HepG2 (cell line): ENCODE data around the gene DICER1. TPM values are rescaled to one million over a fixed set of nuclear protein-coding genes. Genes with fewer than 3 reads are reported as not detected.

ENCODE experiments used
- ATAC-seq: fragments of 200-7000 bp; cut with Tn5 transposase; 3 replicates; pipeline ENCODE4 v1.9.1; 2020; ENCODE audit warnings: mild to moderate bottlenecking, moderate library complexity
- BruUV-seq: library from RNA; stranded (reverse); fragments of 400-500 nt; replicated peaks from 2 replicates; lab custom pipeline; 2021; lab: Mats Ljungman, UMichigan
- CTCF ChIA-PET: fragments of 300-600 bp; formaldehyde crosslinking; extraction: SDS; loops from one replicate; lab custom pipeline; 2021; ENCODE audit warnings: low total read pairs, inconsistent platforms, low intra/inter-chr PET ratio; lab: Yijun Ruan, JAX
- POLR2A ChIA-PET: fragments of 350-600 bp; sonication (Branson Sonifier 250); formaldehyde crosslinking; loops from one replicate; lab custom pipeline; 2020; ENCODE audit warnings: antibody characterized with exemption, inconsistent platforms; lab: Yijun Ruan, JAX
- DNase-seq: peaks from one replicate; pipeline ENCODE4 v3.0.0-alpha.2; 2015; ENCODE audit warnings: low spot score
- FAIRE-seq: peaks from 3 replicates; lab custom pipeline; 2011; peaks lifted over from hg19 to GRCh38; lab: Jason Lieb, UNC
- H2AFZ ChIP-seq: one replicate; pipeline ENCODE4 v1.6.1; 2011; ENCODE audit warnings: low read length, inconsistent platforms
- H3K27ac ChIP-seq: fragments of 300-600 bp; 3 replicates; pipeline ENCODE4 v1.8.0; 2011; ENCODE audit warnings: mixed run types, mild to moderate bottlenecking, mixed read lengths, low read length, inconsistent platforms; ENCODE audit not compliant: insufficient read depth; ENCODE audit errors: extremely low read length
- H3K27me3 ChIP-seq, 2 experiments: fragments of 200-600 bp in 1 of 2; 2 replicates in 1 of 2; 3 replicates in 1 of 2; pipeline versions ENCODE4 v1.6.0 to v1.8.0; 2011; ENCODE audit warnings: low read length in 2 of 2, mild to moderate bottlenecking in 2 of 2, moderate library complexity in 2 of 2, inconsistent platforms in 1 of 2; ENCODE audit not compliant: insufficient read depth in 2 of 2, control insufficient read depth in 1 of 2
- H3K36me3 ChIP-seq, 2 experiments: fragments of 200-600 bp in 1 of 2; replicated peaks in 1 of 2; 2 replicates in 1 of 2; 3 replicates in 1 of 2; pipeline versions ENCODE4 v1.5.1 to v1.8.0; 2011; ENCODE audit warnings: low read length in 2 of 2, inconsistent platforms in 1 of 2; ENCODE audit not compliant: insufficient read depth in 2 of 2, control insufficient read depth in 1 of 2
- H3K4me1 ChIP-seq: 2 replicates; pipeline ENCODE4 v1.5.1; 2012; ENCODE audit warnings: low read length, inconsistent platforms; ENCODE audit not compliant: insufficient read depth
- H3K4me2 ChIP-seq: 2 replicates; pipeline ENCODE4 v1.6.0; 2011; ENCODE audit warnings: low read depth, low read length, inconsistent platforms
- H3K4me3 ChIP-seq, 3 experiments: fragments of 200-600 bp in 1 of 3; sonication (generic), shearing (Covaris generic) in 1 of 3; replicated peaks in 1 of 3; 2 replicates each; pipeline ENCODE4 v1.5.1; 2011 to 2016; ENCODE audit warnings: low read length in 3 of 3, inconsistent platforms in 2 of 3, low read depth in 2 of 3, mild to moderate bottlenecking in 2 of 3, control low read depth in 1 of 3, mixed read lengths in 1 of 3; ENCODE audit not compliant: insufficient read depth in 1 of 3
- H3K79me2 ChIP-seq: one replicate; pipeline ENCODE4 v1.6.1; 2011; ENCODE audit warnings: low read length, inconsistent platforms; ENCODE audit not compliant: insufficient read depth
- H3K9ac ChIP-seq: 2 replicates; pipeline ENCODE4 v1.6.0; 2011; ENCODE audit warnings: mild to moderate bottlenecking, low read depth, low read length, inconsistent platforms; ENCODE audit not compliant: insufficient read depth
- H3K9me3 ChIP-seq: 2 replicates; pipeline ENCODE4 v1.5.1; 2012; ENCODE audit warnings: mild to moderate bottlenecking, low read length
- H4K20me1 ChIP-seq: 2 replicates; pipeline ENCODE4 v1.6.0; 2011; ENCODE audit warnings: inconsistent platforms, mild to moderate bottlenecking, low read length, moderate library complexity; ENCODE audit not compliant: insufficient read depth
- CHD4 ChIP-seq: fragments of 200-600 bp; sonication (generic); IDR thresholded peaks from 2 replicates; pipeline ENCODE4 v1.7.0; 2017; ENCODE audit warnings: mild to moderate bottlenecking, low read length, borderline replicate concordance
- DNMT1 ChIP-seq: sonication (generic); formaldehyde crosslinking; IDR thresholded peaks from 2 replicates; pipeline ENCODE4 v1.5.1; 2020; ENCODE audit warnings: mild to moderate bottlenecking, missing genetic modification reagents
- HMG20B ChIP-seq: conservative IDR thresholded peaks from 2 replicates; pipeline ENCODE4 v1.6.1; 2016; ENCODE audit warnings: missing genetic modification reagents, missing compliant biosample characterization
- IKZF4 ChIP-seq: sonication (generic); formaldehyde crosslinking; IDR thresholded peaks from 2 replicates; pipeline ENCODE4 v1.5.1; 2020; ENCODE audit warnings: borderline replicate concordance, mild to moderate bottlenecking, low read depth, missing genetic modification reagents; ENCODE audit errors: not compliant biosample characterization
- RAD51 ChIP-seq: fragments of 450-650 bp; IDR thresholded peaks from 2 replicates; pipeline ENCODE4 v1.6.1; 2016; ENCODE audit warnings: borderline replicate concordance
- SRF ChIP-seq: IDR thresholded peaks from 2 replicates; pipeline ENCODE4 v1.6.1; 2011; ENCODE audit warnings: mild to moderate bottlenecking, low read depth, low read length, moderate library complexity
- THAP7 ChIP-seq: sonication (generic); formaldehyde crosslinking; IDR thresholded peaks from 2 replicates; pipeline ENCODE4 v1.8.1; 2023; ENCODE audit warnings: mild to moderate bottlenecking, missing genetic modification reagents
- TRIM24 ChIP-seq: sonication (generic); formaldehyde crosslinking; IDR thresholded peaks from 2 replicates; pipeline ENCODE4 v1.8.0; 2022; ENCODE audit warnings: mild to moderate bottlenecking, missing genetic modification reagents
- ZFP62 ChIP-seq: sonication (generic); formaldehyde crosslinking; IDR thresholded peaks from 2 replicates; pipeline ENCODE4 v1.4.0; 2020; ENCODE audit warnings: missing genetic modification reagents
- ZNF234 ChIP-seq: sonication (generic); formaldehyde crosslinking; conservative IDR thresholded peaks from 2 replicates; pipeline ENCODE4 v1.5.1; 2020; ENCODE audit warnings: mild to moderate bottlenecking, missing genetic modification reagents
- ZNF501 ChIP-seq: sonication (generic); formaldehyde crosslinking; IDR thresholded peaks from 2 replicates; pipeline ENCODE4 v1.5.1; 2020; ENCODE audit warnings: mild to moderate bottlenecking, moderate library complexity, missing genetic modification reagents
- ZNF713 ChIP-seq: sonication (generic); formaldehyde crosslinking; IDR thresholded peaks from 2 replicates; pipeline ENCODE4 v1.4.0; 2020; ENCODE audit warnings: mild to moderate bottlenecking, missing genetic modification reagents
- WGBS: methylation state at CpG from one replicate; pipeline ENCODE4 v1.1.6; 2017; ENCODE audit warnings: low lambda C conversion rate; 5-methylcytosine and 5-hydroxymethylcytosine counted together
- in situ Hi-C: cut with HindIII; loops from 2 replicates; pipeline ENCODE4 v1.10.0; 2017; ENCODE audit warnings: low pct_unique_long_range_greater_than_20kb; ENCODE audit not compliant: extremely low pct_ligation_motif_present
- intact Hi-C: fragments of 100-400 bp; cut with micrococcal nuclease; formaldehyde crosslinking; loops from one replicate; pipeline ENCODE4 v1.10.0; 2022; ENCODE audit not compliant: unreplicated experiment
- polyA plus RNA-seq, 8 experiments: library from polyadenylated mRNA; depleted of rRNA in 3 of 8; stranded (reverse) in 7 of 8; unstranded in 1 of 8; fragments of >200 nt; fragmentation: Illumina TruSeq in 4 of 8; extraction: Trizol in 4 of 8; gene quantifications; 2 replicates each; pipeline versions ENCODE4 v1.2.1 to v1.2.3, GENCODE V29; 2011 to 2016; ENCODE audit warnings: low read depth in 4 of 8, missing spikeins in 1 of 8, mixed read lengths in 1 of 8; ENCODE audit not compliant: insufficient read depth in 1 of 8
- total RNA-seq, 5 experiments: library from RNA; depleted of rRNA; stranded (reverse); fragments of >200 nt; fragmentation: Illumina TruSeq; extraction: Trizol; gene quantifications; 2 replicates each; pipeline ENCODE4 v1.2.3, GENCODE V29; 2016; ENCODE audit warnings: low read depth in 1 of 5
- TF ChIP-seq, protein P1 (sequence below): sonication (generic); formaldehyde crosslinking; IDR thresholded peaks from 2 replicates; pipeline ENCODE4 v1.5.1; 2020; ENCODE audit warnings: missing genetic modification reagents, mild to moderate bottlenecking, borderline replicate concordance
- TF ChIP-seq, protein P2 (sequence below): sonication (generic); formaldehyde crosslinking; IDR thresholded peaks from 2 replicates; pipeline ENCODE4 v1.8.0; 2022; ENCODE audit warnings: mild to moderate bottlenecking, missing genetic modification reagents, borderline replicate concordance
- TF ChIP-seq, protein P3 (sequence below): sonication (generic); formaldehyde crosslinking; IDR thresholded peaks from 2 replicates; pipeline ENCODE4 v1.4.0; 2020; ENCODE audit warnings: missing genetic modification reagents

Gene DICER1
- total and polyA plus RNA-seq, 2 of the 13 experiments (the other 11 are each of a cell fraction or from before 2014, with no cell fraction given), result 31.8 to 61.9 TPM

DNA sequence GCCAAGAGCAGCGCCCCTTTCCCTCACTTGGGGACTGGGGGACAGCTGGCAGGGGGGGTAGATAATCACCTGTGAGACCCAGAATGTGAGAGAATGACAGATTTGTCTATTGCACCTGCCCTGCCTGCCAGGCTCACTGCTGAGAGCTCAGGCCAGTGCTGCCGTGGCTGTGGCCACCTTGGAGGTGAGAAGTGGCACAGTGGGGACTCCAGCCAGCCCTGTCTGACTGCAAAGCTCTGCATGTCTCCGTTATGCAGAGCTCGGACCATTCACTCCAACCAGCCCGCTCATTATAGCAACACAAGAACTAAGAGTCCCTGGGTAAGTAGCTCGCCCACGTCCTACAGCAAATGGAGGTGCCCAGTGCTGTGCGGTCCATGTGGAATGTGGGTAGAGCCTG lies 88.8 kb downstream of the DICER1 start:
- Histone ChIP-seq H3K27me3 (peaks cover 1 to 58% of the 10 kb centered on the region in 2 experiments), H3K9ac (no peak overlapping the region)
- no peak for TF ChIP-seq TRIM24 (CRISPR knock-in tag)
- no peak for TF ChIP-seq IKZF4 (CRISPR knock-in tag)
- TF ChIP-seq, all 625 proteins: peak for 0
- ATAC-seq (no peak), FAIRE-seq (no peak), DNase-seq (no peak)
- no peaks in the 10 kb centered on the region for H3K9me3 ChIP-seq
- no peaks in the 10 kb centered on the region for H4K20me1 ChIP-seq
- WGBS, result 15% methylated on average over 8 of the region's 8 CpGs
- no peak overlapping the region for H3K4me2 ChIP-seq
- ChIA-PET POLR2A (no interaction called here), CTCF (no interaction called here)
- no peaks in the 10 kb centered on the region for H3K4me1 ChIP-seq
- no TSS peak for BruUV-seq
- in situ Hi-C loops, result no loop called here
- no peaks in the 10 kb centered on the region for H3K36me3 ChIP-seq
- H3K4me3 ChIP-seq, result no peak overlapping the region
- intact Hi-C loops, result no loop called here
- H3K27ac ChIP-seq, result no peak overlapping the region
- H3K79me2 ChIP-seq, result no peaks in the 10 kb centered on the region
- no peak overlapping the region for H2AFZ ChIP-seq

DNA sequence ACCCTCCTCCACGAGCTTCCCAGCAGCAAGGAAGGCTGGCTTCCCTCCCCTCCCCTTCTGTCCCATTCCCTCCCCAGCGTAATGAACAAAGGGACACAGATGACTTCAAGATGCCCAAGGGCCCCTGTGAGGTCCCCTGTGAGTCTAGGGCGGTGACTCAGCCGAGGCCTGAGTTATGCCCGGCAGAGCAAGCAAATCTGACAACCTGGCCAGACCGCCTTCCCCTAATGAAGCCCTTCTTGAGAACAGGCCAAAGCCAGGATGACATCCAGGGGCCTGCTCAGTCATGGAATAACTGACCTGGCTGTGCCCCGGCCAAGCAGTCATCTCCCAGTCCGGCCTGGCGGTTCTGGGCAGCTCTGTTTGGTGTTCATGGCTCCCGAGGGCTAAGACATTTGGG lies 89.2 kb downstream of the DICER1 start:
- Histone ChIP-seq H3K9ac (no peak overlapping the region), H3K79me2 (no peaks in the 10 kb centered on the region), H2AFZ (no peak overlapping the region), H3K4me1 (no peaks in the 10 kb centered on the region), H3K4me3 (no peak overlapping the region), H3K36me3 (no peaks in the 10 kb centered on the region), H4K20me1 (no peaks in the 10 kb centered on the region), H3K9me3 (no peaks in the 10 kb centered on the region), H3K27me3 (peaks cover 1 to 59% of the 10 kb centered on the region in 2 experiments), H3K27ac (no peak overlapping the region), H3K4me2 (no peak overlapping the region)
- DNase-seq (no peak), FAIRE-seq (no peak), ATAC-seq (no peak)
- BruUV-seq, result no TSS peak
- ChIA-PET POLR2A (no interaction called here), CTCF (no interaction called here)
- intact Hi-C loops, result no loop called here
- under 1% methylated on average over 10 of the region's 10 CpGs for WGBS
- in situ Hi-C loops, result no loop called here
- TF ChIP-seq, protein P1, sequence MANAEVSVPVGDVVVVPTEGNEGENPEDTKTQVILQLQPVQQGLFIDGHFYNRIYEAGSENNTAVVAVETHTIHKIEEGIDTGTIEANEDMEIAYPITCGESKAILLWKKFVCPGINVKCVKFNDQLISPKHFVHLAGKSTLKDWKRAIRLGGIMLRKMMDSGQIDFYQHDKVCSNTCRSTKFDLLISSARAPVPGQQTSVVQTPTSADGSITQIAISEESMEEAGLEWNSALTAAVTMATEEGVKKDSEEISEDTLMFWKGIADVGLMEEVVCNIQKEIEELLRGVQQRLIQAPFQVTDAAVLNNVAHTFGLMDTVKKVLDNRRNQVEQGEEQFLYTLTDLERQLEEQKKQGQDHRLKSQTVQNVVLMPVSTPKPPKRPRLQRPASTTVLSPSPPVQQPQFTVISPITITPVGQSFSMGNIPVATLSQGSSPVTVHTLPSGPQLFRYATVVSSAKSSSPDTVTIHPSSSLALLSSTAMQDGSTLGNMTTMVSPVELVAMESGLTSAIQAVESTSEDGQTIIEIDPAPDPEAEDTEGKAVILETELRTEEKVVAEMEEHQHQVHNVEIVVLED, result no peak
- TF ChIP-seq ZFP62 (no peak), DNMT1 (CRISPR knock-in tag) (no peak), HMG20B (CRISPR knock-in tag) (no peak), THAP7 (CRISPR knock-in tag) (no peak), CHD4 (no peak), RAD51 (no peak), SRF (no peak), ZNF713 (no peak), ZNF501 (CRISPR knock-in tag) (no peak), ZNF234 (CRISPR knock-in tag) (no peak)
- TF ChIP-seq, protein P2, sequence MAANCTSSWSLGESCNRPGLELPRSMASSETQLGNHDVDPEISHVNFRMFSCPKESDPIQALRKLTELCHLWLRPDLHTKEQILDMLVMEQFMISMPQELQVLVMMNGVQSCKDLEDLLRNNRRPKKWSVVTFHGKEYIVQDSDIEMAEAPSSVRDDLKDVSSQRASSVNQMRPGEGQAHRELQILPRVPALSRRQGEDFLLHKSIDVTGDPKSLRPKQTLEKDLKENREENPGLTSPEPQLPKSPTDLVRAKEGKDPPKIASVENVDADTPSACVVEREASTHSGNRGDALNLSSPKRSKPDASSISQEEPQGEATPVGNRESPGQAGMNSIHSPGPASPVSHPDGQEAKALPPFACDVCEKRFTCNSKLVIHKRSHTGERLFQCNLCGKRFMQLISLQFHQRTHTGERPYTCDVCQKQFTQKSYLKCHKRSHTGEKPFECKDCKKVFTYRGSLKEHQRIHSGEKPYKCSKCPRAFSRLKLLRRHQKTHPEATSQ (CRISPR knock-in tag), result no peak
- TF ChIP-seq, protein P3, sequence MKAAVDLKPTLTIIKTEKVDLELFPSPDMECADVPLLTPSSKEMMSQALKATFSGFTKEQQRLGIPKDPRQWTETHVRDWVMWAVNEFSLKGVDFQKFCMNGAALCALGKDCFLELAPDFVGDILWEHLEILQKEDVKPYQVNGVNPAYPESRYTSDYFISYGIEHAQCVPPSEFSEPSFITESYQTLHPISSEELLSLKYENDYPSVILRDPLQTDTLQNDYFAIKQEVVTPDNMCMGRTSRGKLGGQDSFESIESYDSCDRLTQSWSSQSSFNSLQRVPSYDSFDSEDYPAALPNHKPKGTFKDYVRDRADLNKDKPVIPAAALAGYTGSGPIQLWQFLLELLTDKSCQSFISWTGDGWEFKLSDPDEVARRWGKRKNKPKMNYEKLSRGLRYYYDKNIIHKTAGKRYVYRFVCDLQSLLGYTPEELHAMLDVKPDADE (CRISPR knock-in tag), result no peak
